Ishikawa (cell line): ENCODE measurements around the gene CD300LB.

Experiments used
- CEBPB ChIP-seq: IDR thresholded peaks from 2 replicates; pipeline ENCODE4 v1.6.1; 2012
- EGR1 ChIP-seq: IDR thresholded peaks from 2 replicates; pipeline ENCODE4 v1.6.1; 2012
- EP300 ChIP-seq: IDR thresholded peaks from 2 replicates; pipeline ENCODE4 v1.6.1; 2012; ENCODE audit warnings: borderline replicate concordance
- FOXM1 ChIP-seq: IDR thresholded peaks from 2 replicates; pipeline ENCODE4 v1.6.1; 2012; ENCODE audit warnings: low read depth, borderline replicate concordance
- MAX ChIP-seq: IDR thresholded peaks from 2 replicates; pipeline ENCODE4 v1.6.1; 2012
- RAD21 ChIP-seq: IDR thresholded peaks from 2 replicates; pipeline ENCODE4 v1.6.1; 2012; ENCODE audit warnings: low read depth
- TAF1 ChIP-seq: IDR thresholded peaks from 2 replicates; pipeline ENCODE4 v1.6.1; 2012; ENCODE audit warnings: low read depth, mild to moderate bottlenecking
- ZBTB7A ChIP-seq: IDR thresholded peaks from 2 replicates; pipeline ENCODE4 v1.6.1; 2012; ENCODE audit warnings: low read depth
- TF ChIP-seq, protein P1 (sequence below): IDR thresholded peaks from 2 replicates; pipeline ENCODE4 v1.6.1; 2012; ENCODE audit warnings: low read depth, mild to moderate bottlenecking
- TF ChIP-seq, protein P2 (sequence below): IDR thresholded peaks from 2 replicates; pipeline ENCODE4 v1.6.1; 2012

- TF ChIP-seq EGR1 (no peak), MAX (no peak), RAD21 (no peak), EP300 (no peak), FOXM1 (no peak), TAF1 (no peak), CEBPB (no peak), ZBTB7A (no peak)
- TF ChIP-seq, protein P1, sequence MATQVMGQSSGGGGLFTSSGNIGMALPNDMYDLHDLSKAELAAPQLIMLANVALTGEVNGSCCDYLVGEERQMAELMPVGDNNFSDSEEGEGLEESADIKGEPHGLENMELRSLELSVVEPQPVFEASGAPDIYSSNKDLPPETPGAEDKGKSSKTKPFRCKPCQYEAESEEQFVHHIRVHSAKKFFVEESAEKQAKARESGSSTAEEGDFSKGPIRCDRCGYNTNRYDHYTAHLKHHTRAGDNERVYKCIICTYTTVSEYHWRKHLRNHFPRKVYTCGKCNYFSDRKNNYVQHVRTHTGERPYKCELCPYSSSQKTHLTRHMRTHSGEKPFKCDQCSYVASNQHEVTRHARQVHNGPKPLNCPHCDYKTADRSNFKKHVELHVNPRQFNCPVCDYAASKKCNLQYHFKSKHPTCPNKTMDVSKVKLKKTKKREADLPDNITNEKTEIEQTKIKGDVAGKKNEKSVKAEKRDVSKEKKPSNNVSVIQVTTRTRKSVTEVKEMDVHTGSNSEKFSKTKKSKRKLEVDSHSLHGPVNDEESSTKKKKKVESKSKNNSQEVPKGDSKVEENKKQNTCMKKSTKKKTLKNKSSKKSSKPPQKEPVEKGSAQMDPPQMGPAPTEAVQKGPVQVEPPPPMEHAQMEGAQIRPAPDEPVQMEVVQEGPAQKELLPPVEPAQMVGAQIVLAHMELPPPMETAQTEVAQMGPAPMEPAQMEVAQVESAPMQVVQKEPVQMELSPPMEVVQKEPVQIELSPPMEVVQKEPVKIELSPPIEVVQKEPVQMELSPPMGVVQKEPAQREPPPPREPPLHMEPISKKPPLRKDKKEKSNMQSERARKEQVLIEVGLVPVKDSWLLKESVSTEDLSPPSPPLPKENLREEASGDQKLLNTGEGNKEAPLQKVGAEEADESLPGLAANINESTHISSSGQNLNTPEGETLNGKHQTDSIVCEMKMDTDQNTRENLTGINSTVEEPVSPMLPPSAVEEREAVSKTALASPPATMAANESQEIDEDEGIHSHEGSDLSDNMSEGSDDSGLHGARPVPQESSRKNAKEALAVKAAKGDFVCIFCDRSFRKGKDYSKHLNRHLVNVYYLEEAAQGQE = no peak
- TF ChIP-seq, protein P2, sequence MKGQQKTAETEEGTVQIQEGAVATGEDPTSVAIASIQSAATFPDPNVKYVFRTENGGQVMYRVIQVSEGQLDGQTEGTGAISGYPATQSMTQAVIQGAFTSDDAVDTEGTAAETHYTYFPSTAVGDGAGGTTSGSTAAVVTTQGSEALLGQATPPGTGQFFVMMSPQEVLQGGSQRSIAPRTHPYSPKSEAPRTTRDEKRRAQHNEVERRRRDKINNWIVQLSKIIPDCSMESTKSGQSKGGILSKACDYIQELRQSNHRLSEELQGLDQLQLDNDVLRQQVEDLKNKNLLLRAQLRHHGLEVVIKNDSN = no peak
Observed at GRCh38 chr17:74542727-74543383, 11.6 kb upstream of the CD300LB start.
